ENCODE measurements around the gene LHPP.

The LHPP gene

GRCh38 chr10:124470544-124471434 lies 9.2 kb downstream of the LHPP start:
- DNase-seq = no peak

GRCh38 chr10:124472071-124472470 lies 10.4 kb downstream of the LHPP start:
- DNase-seq = no peak

DNA sequence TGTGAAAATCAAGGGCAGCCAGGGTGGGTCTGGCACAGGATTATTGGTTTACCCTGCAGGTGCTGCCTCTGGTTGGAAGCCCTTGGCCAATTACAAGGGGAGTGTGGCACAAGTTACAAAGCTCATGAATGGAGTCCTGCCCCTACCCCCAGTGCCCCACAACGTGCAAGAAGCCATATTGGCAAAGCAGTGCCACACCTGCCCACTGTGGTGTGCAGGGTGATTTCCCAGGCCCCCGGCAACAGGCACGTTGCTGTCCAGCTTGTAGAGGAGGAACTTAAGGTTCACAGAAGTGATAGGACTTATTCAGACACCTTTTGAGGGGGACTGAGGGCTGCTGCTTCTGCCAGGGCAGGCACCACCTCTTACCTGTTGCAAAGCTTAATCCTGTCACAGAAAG lies 11.4 kb downstream of the LHPP start:
- DNase-seq = no peak

DNA sequence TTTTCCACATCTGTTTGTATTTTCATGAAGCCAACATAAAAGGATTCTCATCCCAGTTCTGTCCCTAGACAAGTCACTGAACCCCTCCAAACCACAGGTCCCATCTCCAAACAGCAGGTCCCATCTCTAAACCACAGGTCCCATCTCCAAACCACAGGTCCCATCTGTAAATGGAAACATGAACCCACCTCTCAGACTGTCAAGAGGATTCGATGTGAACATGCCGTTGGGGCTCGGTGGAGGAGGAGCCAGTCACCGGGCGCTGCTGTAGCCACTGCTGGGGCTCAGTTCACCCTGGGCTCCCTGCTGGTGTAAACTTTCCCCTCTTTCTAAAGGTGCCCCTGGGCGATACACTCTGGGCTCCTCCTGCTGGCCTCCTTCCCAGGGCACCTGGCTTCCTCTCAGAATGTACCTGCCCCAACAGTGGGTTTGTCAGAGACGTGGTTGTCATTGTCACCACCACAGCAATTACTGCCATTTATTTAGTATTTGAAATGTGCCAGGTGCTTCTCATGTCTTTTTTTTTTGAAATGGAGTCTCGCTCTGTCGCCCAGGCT lies 13.0 kb downstream of the LHPP start:
- DNase-seq = no peak

DNA sequence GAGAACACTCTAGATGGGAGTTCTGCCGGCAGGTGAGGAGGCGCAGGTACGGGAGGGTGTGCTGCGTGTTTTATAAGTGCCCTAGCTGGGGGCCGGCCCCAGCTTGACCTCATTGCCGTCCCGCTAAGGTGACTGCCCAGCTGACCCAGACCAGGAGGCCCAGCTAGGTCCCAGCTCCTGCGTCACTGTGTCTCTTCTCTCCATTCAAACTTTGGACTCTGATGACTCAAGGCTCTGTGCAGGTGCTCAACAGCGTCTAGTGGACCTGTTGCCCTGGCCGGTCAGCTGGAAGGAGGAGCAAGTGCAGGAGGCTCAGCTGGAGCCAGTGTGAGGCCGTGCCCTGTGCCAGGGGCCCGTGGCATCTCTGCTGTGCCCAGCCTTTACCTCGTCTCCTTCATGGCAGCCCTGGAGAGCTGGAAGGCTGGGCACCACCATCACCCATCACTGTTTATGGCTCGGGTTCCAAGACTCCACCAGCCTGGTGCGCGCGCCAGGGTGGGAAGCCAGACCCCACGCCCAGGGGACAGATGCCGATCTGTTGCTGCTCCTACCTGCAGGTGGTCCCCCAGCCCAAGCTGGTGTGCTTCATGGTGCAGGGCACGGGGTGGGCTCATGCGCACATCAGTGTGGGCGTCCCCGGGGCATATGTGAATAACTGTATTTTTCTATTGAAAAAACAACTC lies 14.6 kb downstream of the LHPP start:
- no peak for DNase-seq

GRCh38 chr10:124477614-124478363 lies 16.2 kb downstream of the LHPP start:
- DNase-seq = no peak

- DNase-seq = no peak
Measured at GRCh38 chr10:124478515-124478914, 16.9 kb downstream of the LHPP start.

DNA sequence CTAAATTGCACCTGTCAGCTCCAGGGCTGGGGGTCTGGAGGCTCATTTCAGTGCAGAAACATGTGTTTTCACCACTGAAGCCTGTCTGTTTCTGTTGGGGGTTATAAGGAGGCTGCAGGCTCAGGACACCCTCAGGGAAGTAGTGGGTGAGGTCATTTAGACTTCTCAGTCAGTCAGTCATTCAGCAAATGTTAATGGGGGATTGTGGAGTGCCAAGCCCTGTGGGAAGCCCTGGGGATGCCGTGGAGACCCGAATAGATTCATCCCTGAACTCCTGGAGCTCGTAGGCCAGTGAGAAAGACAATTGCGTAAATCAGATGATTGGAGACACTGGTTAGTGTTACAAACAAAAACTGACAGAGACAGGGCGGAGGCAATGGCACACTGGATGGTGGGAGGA lies 19.2 kb downstream of the LHPP start:
- no peak for DNase-seq

DNA sequence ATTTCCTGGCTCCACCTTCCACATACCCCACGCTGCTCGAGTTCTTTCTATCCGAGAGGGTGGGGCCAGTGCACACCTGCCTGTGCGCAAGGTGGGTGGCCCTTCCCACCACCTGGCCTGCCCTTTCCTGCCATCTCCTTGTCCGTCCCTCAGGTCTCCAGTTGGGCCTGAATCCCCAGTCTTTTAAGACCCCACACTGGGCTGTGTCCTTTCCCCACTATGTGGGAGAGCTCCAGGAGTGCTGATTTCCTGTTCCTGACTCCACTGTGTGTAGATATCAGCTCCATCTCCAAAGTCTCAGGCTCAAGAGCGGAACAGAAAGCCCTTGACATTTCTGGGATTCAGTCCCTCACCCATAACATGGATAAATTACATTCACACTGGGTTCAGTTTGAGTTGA lies 20.1 kb downstream of the LHPP start:
- no peak for DNase-seq

GRCh38 chr10:124482236-124482800 lies 20.7 kb downstream of the LHPP start:
- DNase-seq = no peak

DNA sequence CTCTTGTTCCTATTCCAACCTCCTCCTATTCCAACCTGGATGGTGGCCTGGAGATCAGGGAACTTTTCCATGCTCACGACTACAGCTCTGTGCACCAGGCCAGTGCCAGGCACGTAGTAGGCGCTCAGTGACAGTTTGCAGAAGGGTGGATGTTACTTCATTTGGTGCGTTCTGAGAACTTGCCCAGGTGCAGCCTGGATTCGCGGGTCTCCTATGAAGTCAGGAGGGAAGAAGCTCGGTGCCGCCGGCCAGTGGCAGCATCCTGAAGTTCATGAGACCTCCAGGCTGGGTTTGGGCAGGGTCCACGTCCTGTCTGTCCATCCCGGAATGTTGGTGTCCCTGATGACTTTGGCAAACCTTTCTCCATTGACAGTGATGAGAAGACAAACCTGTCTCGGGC lies 21.3 kb downstream of the LHPP start:
- DNase-seq = no peak

DNA sequence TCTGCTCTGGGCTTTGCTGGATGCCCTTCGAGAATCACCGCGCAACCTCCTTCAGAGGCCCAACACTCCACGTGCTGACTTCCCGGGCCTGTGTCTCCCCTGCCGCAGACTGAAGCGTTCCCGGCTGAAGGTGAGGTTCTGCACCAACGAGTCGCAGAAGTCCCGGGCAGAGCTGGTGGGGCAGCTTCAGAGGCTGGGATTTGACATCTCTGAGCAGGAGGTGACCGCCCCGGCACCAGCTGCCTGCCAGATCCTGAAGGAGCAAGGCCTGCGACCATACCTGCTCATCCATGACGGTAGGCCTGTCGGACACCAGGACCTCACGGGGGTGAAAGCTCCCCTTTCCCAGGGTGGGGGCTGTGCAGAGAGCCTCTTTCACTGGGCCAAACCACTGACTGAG lies 22.4 kb downstream of the LHPP start:
- no peak for DNase-seq

DNA sequence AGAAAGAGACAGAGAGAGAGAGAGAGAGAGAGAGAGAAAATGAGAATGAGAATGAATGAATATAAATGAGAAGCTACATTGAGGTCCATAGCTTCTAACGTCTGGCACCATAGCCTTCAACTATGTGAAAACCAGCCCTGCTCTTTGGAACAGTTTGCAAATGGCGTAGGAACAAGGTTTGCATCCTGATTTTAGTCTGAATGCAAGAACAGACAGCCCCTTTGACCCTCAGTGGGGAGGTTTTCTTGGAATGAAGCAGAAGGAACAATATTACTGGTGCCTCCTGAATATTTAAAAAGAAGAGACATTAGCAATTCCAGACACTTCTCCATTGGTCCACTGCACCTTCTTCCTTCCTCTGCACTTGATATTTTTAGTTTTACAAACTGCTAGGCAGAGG lies 23.0 kb downstream of the LHPP start:
- DNase-seq = peak in 3 of 51 donors; percentile 10 to 26 (median 16)

DNA sequence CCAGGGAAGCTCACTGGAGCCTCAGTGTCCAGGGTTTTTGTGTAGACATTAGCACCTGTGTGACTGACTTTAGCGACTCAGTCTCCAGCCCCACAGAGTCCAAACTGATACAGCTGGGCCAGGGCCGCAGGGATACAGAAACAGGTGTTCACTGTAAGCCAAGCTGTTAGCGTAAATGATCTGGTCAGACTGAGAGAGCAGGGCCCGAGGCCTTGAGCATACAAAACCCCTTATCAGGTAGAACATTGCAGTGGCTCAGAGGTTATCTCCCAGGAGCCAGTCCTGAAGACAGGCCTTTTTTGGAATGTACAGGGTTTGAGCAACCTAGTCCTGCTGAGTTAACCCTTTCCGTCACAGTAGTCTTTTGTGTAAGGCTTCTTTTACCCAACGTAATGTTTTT lies 25.0 kb downstream of the LHPP start:
- DNase-seq = no peak

DNA sequence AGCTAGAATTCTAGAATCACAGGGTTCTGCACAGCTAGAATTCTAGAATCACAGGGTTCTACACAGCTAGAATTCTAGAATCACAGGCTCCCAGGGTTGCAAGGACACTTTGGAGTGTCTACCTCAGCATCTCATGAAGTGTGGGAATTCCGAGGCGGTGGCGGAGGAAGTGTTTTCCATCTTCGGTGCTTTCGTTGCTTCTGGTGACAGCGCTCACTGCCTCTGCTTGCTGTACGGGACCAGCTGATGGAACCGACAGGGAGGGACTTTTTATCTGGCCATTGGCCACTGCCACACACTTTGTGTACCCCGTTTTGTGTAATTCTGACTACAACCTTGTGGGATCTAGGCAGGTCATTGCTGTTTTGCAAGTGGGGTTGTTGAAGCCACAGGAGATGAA lies 29.5 kb downstream of the LHPP start:
- no peak for DNase-seq

GRCh38 chr10:124492266-124492665 lies 30.6 kb downstream of the LHPP start:
- DNase-seq = no peak

DNA sequence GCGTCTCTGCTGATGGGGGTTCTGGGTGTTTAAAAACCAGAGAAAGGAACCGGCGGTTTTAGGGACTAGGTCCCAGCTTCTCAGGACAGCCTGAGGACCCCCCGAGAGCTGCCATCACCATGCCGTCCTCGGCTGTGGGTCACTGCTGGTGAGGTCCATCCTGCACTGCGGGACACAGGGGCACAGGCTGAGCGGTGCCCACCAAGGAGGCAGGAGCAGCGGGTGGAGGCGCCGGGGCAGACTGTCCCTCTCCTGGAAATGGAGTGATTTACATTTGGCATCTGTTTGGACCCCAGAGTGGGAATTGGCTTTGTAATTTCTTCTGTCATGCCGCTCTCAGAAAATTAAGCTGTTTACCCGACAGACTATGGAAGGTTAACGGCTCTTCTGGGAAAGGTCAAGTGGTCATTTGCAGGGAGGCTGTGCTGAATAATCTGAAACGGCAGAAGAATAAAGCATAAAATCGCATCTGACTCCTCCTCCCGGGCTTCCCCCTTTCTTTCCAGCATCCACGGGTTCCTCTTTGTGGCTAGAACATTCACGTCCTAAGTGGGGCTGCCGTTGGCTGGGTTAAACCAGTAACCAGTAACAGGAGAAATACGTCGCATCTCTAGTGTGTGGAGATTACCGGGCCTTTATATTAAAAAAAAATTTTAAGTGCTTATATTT lies 31.7 kb downstream of the LHPP start:
- DNase-seq = no peak

DNA sequence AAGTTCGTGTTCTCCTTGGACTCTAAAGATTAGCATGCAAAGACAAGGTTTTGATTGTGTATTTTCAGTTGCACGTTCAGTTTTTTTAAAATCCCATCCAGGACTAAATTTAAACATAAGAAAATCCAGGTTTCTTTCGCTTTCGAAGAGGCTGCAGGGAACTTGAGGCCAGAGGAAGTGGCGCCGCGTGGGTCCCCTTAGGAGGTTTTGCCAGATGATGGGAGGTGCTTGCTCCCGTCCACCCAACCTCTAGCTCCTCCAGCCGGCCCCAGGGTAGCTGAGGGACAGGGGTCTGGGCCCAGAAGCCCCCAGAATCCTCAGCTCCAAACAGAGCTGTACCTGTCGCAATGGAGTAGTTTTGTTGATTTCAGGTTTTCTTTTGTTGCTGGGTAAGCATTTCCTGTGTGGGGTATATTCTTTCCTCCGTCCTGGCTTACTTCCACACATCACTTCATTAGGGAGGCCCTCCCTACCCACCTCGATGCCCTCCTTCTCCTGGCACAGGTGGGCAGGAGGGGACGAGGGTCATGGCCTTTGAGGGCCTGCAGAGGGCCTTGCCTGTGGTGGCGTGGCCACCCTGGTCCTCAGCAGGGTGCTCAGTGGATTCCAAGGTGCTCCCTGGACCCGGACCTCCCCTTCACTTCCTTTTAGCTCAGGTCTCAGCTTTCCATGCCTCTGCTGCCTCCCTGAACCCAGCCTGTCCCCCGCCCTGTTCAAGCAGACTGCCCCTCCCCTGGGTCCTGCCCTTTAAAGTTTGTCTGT lies 32.6 kb downstream of the LHPP start:
- no peak for DNase-seq

DNA sequence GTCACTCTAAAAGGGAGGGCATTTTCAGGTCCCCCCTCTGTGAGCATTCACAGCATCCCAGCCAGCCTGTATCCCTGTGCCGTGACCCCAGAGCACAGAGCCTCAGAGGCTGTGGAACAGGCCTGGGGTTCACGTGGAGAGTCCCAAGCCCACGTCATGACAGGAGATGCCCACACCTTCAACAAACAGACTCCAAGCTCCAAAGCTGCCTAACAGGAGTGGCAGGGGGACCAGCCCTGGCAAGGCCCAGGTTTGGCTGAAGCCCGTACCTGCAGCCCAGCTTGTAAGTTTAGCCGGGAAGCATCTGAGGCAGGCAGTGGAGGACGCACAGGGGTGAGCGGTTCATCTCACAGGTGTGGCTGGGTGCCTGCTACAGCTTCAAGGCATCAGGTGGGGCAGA lies 33.5 kb downstream of the LHPP start:
- DNase-seq = no peak

GRCh38 chr10:124495725-124496124 lies 34.1 kb downstream of the LHPP start:
- no peak for DNase-seq

Measured in hypothalamus (tissue), 51 donors.